ENCODE results near the gene PQBP1. TPM values are rescaled to one million over a fixed set of nuclear protein-coding genes. Genes with fewer than 3 reads are reported as not detected.
A peak's percentile ranks its signal among the peaks of the same experiment; 100 is the strongest.

The PQBP1 gene
- total RNA-seq, 1 donor from 2014 or later: 101 TPM

DNA sequence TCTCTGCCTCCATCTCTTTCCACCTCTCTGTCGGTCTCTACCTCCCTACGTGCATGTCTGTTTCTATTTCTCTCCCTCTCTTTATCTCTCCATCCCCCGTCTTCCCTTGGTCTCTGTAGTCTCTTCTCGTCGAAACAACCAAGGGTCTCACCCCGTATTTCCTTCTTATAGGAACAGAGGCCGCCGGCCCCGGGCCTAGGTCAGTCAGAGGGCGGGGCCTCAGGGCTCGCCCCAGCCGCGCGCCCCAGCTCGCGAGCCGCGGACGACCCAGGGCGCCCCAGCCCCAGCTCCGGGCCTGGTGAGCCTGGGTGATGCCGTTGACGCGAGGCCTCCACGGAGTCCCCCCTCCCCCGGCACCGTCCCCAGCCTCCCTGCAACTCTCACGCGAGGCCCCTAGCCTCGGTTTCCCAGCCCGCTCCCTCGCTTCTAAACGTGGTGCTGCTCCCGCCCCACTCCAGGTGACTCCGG, 6.8 kb upstream of the PQBP1 start:
- Histone ChIP-seq H4K20me1 (ENCODE audit: insufficient read depth, low read length) (no peaks in the 10 kb centered on the region), H3K9ac (ENCODE audit: low read length) (peak overlapping the region; percentile 46), H3K27me3 (ENCODE audit: insufficient read depth, low read length) (no peaks in the 10 kb centered on the region), H3K79me2 (ENCODE audit: insufficient read depth, low read length) (peaks cover 7% of the 10 kb centered on the region), H3K4me1 (ENCODE audit: insufficient read depth, low read length) (peaks cover 3% of the 10 kb centered on the region), H3K36me3 (ENCODE audit: insufficient read depth, low read length) (no peaks in the 10 kb centered on the region), H3K4me2 (ENCODE audit: low read length) (peak overlapping the region; percentile 86), H2AFZ (ENCODE audit: low read depth, low read length) (no peak overlapping the region), H3K27ac (ENCODE audit: low read depth, low read length) (no peak overlapping the region), H3K9me3 (ENCODE audit: insufficient read depth, low read depth, low read length) (no peaks in the 10 kb centered on the region), H3K4me3 (ENCODE audit: insufficient read depth, low read depth, low read length) (peak overlapping the region; percentile 48)
- no peaks in the 10 kb centered on the region for H3K9me3 Mint-ChIP-seq (ENCODE audit: unreplicated experiment)
- DNase-seq (ENCODE audit: low read depth): no peak
- peak overlapping the region; percentile 85 for H3K4me3 Mint-ChIP-seq (ENCODE audit: unreplicated experiment)
- no peak for TF ChIP-seq EZH2 (IDR thresholded peaks at IDR 0.05; ENCODE audit: insufficient read depth, low read length)
- TF ChIP-seq, protein P1, sequence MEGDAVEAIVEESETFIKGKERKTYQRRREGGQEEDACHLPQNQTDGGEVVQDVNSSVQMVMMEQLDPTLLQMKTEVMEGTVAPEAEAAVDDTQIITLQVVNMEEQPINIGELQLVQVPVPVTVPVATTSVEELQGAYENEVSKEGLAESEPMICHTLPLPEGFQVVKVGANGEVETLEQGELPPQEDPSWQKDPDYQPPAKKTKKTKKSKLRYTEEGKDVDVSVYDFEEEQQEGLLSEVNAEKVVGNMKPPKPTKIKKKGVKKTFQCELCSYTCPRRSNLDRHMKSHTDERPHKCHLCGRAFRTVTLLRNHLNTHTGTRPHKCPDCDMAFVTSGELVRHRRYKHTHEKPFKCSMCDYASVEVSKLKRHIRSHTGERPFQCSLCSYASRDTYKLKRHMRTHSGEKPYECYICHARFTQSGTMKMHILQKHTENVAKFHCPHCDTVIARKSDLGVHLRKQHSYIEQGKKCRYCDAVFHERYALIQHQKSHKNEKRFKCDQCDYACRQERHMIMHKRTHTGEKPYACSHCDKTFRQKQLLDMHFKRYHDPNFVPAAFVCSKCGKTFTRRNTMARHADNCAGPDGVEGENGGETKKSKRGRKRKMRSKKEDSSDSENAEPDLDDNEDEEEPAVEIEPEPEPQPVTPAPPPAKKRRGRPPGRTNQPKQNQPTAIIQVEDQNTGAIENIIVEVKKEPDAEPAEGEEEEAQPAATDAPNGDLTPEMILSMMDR (IDR thresholded peaks at IDR 0.05; ENCODE audit: insufficient read depth, low read depth, low read length): no peak
- FAIRE-seq: no peak
- H3K4me1 Mint-ChIP-seq (ENCODE audit: low read depth, unreplicated experiment): peaks cover 3% of the 10 kb centered on the region
- H3K27ac Mint-ChIP-seq (ENCODE audit: unreplicated experiment): peak overlapping the region; percentile 80
- peaks cover 3% of the 10 kb centered on the region for H3K36me3 Mint-ChIP-seq (ENCODE audit: low read depth, unreplicated experiment)
- H3K27me3 Mint-ChIP-seq (ENCODE audit: low read depth, unreplicated experiment): no peaks in the 10 kb centered on the region

DNA sequence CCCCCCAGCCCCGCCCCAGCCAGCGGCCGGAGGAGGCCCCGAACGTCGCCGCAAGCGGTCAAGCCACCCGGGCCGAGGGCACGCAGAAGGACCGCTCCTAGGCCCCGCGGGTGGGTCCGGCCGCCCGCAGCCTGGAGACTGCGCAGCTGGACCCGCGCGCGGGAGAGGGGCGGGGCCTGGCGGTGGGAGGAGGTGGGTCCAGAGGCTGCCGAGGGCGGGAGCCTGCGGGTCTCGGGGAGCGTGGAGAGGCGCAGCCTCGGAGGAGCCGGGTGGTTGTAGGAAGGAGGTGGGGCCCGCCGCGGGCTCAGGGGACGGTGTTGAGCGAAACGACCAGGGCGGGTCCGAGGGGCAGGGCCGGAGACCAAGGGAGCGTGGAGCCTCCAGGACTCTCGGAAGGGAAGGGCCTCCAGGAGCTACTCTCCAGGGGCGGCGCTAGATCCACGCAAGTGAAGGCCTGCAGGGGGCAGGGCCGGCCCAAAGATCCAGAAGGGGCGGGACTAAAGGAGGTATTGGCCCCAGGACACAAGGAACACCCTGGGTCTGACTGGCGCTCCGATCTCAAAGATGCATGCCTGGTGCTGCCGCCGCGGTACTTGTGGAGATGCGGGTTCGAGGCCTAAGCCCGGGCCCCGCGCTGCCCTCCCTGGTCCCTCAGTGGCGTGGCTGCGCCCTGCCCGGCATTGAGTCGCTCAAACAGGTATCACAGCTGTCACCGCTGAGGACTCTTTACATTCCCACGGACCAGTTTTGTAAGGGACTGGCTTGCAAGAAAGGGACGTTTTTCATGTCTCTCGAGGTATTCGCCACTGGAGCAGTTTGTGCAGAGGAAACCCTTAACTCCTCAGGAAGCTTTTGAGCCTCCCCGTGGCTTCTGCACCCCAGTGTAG, 6.1 kb upstream of the PQBP1 start:
- H3K27ac Mint-ChIP-seq (ENCODE audit: unreplicated experiment): no peak overlapping the region

More for the DNA sequence above, 6.1 kb upstream of the PQBP1 start:
- H3K4me2 ChIP-seq (ENCODE audit: low read length): peak overlapping the region; percentile 86
- TF ChIP-seq EZH2 (IDR thresholded peaks at IDR 0.05; ENCODE audit: insufficient read depth, low read length): no peak
- TF ChIP-seq, protein P1 (IDR thresholded peaks at IDR 0.05; ENCODE audit: insufficient read depth, low read depth, low read length): no peak
- peaks cover 6% of the 10 kb centered on the region for H3K4me1 Mint-ChIP-seq (ENCODE audit: low read depth, unreplicated experiment)
- peak; percentile 62 for DNase-seq (ENCODE audit: low read depth)
- no peaks in the 10 kb centered on the region for H3K27me3 Mint-ChIP-seq (ENCODE audit: low read depth, unreplicated experiment)
- H3K36me3 ChIP-seq (ENCODE audit: insufficient read depth, low read length): no peaks in the 10 kb centered on the region
- no peaks in the 10 kb centered on the region for H3K9me3 Mint-ChIP-seq (ENCODE audit: unreplicated experiment)
- peaks cover 2% of the 10 kb centered on the region for H4K20me1 ChIP-seq (ENCODE audit: insufficient read depth, low read length)
- no peak overlapping the region for H3K27ac ChIP-seq (ENCODE audit: low read depth, low read length)
- H3K79me2 ChIP-seq (ENCODE audit: insufficient read depth, low read length): peaks cover 11% of the 10 kb centered on the region
- peak overlapping the region; percentile 46 for H3K9ac ChIP-seq (ENCODE audit: low read length)
- peaks cover 7% of the 10 kb centered on the region for H3K4me1 ChIP-seq (ENCODE audit: insufficient read depth, low read length)
- H3K4me3 ChIP-seq (ENCODE audit: insufficient read depth, low read depth, low read length): peak overlapping the region; percentile 48
- no peak for FAIRE-seq
- peaks cover 3% of the 10 kb centered on the region for H3K36me3 Mint-ChIP-seq (ENCODE audit: low read depth, unreplicated experiment)
- peak overlapping the region; percentile 26 for H2AFZ ChIP-seq (ENCODE audit: low read depth, low read length)
- H3K9me3 ChIP-seq (ENCODE audit: insufficient read depth, low read depth, low read length): no peaks in the 10 kb centered on the region
- peak overlapping the region; percentile 73 for H3K4me3 Mint-ChIP-seq (ENCODE audit: unreplicated experiment)
- no peaks in the 10 kb centered on the region for H3K27me3 ChIP-seq (ENCODE audit: insufficient read depth, low read length)

All from astrocyte (in vitro differentiated cells and primary cell).